ENCODE data around the gene HBG1.
"Not testable (repeated sequence)": the region's sequence is repeated elsewhere in the genome, so short reads cannot be mapped to it uniquely, and the experiment has no call there.

Gene HBG1

DNA sequence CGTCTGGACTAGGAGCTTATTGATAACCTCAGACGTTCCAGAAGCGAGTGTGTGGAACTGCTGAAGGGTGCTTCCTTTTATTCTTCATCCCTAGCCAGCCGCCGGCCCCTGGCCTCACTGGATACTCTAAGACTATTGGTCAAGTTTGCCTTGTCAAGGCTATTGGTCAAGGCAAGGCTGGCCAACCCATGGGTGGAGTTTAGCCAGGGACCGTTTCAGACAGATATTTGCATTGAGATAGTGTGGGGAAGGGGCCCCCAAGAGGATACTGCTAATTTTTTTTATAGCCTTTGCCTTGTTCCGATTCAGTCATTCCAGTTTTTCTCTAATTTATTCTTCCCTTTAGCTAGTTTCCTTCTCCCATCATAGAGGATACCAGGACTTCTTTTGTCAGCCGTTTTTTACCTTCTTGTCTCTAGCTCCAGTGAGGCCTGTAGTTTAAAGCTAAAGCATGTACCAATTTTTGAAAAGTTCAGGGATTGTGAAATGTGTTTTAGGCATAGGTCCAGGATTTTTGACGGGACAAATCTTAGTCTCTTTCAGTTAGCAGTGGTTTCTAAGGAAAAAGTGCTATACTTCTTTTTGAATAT lies at the start of gene HBG1:
Gene HBG1 (minus strand): TSS at position 51 of the 590 bp plus-strand sequence. CDS start 53 bp downstream, outside the sequence.
- not testable (repeated sequence) for DNase-seq (ENCODE audit: extremely low read depth in 1 of 2, low read depth in 1 of 2)

DNA sequence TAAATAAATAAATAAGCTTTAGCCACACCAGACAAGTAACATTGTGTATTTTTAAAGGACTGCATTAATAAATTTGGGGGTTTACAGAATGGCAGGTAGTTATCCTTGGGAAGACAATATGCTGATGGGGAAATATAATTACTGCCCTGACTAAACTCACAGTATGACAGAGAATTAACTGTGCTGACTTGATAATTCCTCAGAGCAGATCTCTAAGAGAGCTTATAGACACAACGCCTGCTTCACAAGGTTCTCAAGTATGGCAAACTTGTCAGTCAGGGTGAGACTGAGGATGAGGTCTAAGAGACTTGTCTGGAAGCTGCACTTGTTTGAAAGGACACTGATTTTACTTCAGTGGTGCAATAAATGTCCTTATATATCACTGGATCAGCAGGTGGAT lies 48.8 kb upstream of the HBG1 start:
- no peak for DNase-seq (ENCODE audit: extremely low read depth in 1 of 2, low read depth in 1 of 2)

DNA sequence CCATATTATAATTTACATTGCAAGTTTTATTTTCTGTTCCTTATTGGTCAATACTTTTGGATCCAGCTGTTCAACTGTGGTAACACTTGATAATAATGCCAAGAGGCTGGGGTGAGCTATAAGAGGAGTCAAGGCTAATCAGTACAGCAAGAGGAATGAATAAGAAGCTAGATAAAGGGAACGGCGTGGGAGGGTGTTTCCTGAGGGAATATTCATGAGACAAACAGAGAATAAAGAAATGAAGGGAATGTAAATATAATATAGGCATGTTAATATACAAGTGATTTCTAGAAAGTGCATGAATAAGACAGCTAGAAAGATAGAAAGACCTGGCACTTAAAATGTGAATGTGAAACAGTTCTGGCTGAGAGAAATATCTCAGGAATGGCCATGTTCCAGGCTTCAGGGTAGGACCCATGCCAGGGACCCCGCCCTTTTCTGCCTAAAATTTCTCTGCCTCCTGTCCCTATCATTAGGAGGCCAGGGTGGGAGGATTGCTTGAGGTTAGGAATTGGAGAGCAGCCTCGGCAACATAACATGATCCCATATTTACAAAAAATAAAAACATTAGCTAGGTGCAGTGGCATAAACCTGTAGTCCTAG lies 48.2 kb upstream of the HBG1 start:
- no peak for DNase-seq (ENCODE audit: extremely low read depth in 1 of 2, low read depth in 1 of 2)

DNA sequence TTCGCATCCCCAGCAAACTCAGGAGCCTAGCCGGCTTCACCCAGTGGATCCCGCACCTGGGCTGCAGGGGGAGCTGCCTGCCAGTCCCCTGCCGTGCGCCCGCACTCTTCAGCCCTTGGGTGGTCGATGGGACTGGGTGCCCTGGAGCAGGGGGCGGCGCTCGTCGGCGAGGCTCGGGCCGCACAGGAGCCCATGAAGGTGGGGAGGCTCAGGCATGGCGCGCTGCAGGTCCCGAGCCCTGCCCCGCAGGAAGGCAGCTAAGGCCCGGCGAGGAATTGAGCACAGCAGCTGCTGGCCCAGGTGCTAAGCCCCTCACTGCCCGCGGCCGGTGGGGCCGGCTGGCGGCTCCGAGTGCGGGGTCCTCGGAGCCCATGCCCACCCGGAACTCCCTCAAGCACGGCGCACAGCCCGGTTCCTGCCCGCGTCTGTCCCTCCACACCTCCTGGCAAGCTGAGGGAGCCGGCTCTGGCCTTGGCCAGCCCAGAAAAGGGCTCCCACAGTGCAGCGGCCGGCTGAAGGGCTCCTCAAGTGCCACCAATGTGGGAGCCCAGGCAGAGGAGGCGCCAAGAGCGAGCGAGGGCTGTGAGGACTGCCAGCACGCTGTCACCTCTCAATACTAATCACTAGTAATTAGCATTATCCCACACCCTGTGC lies 44.8 kb upstream of the HBG1 start:
- not testable (repeated sequence) for DNase-seq (ENCODE audit: extremely low read depth in 1 of 2, low read depth in 1 of 2)

GRCh38 chr11:5293028-5293427 lies 43.4 kb upstream of the HBG1 start:
- DNase-seq (ENCODE audit: extremely low read depth in 1 of 2, low read depth in 1 of 2) = no peak

- DNase-seq (ENCODE audit: extremely low read depth in 1 of 2, low read depth in 1 of 2) = no peak
Measured at GRCh38 chr11:5291207-5291838, 41.7 kb upstream of the HBG1 start.

DNA sequence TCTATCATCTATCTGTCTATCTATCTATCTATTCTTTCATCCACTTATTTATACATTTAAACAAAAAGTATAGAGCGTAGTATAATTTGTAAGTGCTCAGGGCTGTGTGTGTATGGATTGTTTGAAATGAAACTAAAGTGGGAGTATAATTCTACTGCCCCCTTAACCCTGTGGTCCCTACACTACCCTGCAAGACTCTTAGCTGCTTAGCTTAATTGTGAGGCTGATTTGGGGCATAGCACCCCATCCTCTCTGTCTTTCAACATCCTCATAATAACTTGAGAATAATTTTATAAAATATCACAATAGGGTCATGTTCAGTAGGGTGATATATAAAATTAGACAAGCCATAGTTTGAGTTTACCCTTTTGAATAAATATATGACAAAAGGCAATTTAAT lies 40.4 kb upstream of the HBG1 start:
- DNase-seq (ENCODE audit: extremely low read depth in 1 of 2, low read depth in 1 of 2) = no peak

DNA sequence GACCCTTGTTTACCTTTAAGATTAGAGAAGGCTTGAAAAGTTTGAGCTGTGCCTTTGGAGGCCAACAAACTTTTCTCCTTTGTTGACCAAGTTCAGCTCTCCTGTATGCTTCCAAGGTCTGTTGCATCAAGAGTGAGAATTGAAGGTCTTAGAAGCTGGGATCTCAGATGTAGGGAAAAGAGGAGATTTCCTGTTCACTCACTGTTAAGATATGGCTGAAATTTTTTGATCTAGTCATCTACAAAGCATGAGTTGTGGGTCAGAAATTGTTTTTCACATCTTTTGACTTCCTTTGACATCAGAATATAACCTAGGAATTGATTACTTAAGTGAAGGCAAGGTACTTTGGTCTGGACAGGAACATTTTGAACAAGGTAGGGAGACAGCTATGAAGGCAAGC lies 40.0 kb upstream of the HBG1 start:
- no peak for DNase-seq (ENCODE audit: extremely low read depth in 1 of 2, low read depth in 1 of 2)

DNA sequence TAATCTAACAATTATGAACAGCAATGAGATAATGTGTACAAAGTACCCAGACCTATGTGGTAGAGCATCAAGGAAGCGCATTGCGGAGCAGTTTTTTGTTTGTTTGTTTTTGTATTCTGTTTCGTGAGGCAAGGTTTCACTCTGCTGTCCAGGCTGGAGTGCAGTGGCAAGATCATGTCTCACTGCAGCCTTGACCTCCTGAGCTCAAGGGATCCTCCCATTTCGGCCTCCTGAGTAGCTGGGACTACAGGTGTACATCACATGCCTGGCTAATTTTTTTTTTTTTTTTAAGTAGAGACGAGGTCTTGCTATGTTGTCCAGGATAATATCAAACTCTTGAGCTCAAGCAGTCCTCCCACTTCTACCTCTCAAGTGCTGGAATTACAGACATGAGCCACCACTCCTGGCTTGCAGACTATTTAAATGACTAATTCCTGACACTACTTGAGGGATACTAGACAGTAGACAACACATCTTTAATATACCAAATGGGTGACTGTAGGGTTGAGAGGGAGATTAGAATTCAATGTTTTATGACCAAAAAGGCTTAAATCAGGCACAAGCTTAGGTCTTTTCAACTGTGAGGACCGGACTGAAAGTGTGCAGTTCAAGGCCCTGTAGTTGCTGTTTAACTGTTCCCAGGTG lies 39.4 kb upstream of the HBG1 start:
- DNase-seq (ENCODE audit: extremely low read depth in 1 of 2, low read depth in 1 of 2) = no peak

DNA sequence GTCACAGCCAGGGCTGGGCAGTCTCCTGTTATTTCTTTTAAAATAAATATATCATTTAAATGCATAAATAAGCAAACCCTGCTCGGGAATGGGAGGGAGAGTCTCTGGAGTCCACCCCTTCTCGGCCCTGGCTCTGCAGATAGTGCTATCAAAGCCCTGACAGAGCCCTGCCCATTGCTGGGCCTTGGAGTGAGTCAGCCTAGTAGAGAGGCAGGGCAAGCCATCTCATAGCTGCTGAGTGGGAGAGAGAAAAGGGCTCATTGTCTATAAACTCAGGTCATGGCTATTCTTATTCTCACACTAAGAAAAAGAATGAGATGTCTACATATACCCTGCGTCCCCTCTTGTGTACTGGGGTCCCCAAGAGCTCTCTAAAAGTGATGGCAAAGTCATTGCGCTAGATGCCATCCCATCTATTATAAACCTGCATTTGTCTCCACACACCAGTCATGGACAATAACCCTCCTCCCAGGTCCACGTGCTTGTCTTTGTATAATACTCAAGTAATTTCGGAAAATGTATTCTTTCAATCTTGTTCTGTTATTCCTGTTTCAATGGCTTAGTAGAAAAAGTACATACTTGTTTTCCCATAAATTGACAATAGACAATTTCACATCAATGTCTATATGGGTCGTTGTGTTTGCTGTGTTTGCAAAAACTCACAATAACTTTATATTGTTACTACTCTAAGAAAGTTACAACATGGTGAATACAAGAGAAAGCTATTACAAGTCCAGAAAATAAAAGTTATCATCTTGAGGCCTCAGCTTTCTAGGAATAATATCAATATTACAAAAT lies 38.6 kb upstream of the HBG1 start:
- DNase-seq (ENCODE audit: extremely low read depth in 1 of 2, low read depth in 1 of 2) = no peak

- DNase-seq (ENCODE audit: extremely low read depth in 1 of 2, low read depth in 1 of 2) = no peak
Measured at GRCh38 chr11:5286901-5287300, 37.2 kb upstream of the HBG1 start.

GRCh38 chr11:5286351-5286750 lies 36.7 kb upstream of the HBG1 start:
- DNase-seq (ENCODE audit: extremely low read depth in 1 of 2, low read depth in 1 of 2) = no peak

DNA sequence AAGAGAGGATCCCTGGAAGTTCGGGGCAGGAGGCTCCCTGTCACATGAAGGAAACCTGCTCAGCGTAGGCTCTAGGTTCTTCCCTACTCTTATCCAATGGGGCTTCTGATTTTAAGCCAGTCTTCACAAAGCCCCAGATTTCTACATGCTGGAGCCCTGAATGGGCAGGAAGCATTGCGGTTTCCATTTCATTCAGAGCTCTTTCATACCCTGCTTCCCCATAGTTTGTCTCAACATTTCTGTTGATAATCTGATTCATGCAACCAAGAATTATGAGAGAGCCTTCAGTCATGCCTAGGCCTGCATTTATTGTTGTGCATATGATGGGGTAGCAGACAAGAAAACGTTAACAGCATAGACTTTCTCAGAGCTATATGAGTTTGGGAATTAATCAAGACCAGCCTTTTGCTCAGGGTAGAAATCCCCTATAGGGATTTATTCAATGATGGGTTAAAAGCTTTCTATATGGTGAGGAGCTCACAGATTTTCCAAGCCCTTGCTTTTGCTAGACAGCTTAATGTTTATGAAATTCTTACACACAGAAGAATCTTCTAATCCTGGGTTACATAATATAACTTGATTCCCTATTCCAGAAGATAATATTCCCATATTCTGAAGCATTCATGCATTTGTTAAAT lies 36.2 kb upstream of the HBG1 start:
- no peak for DNase-seq (ENCODE audit: extremely low read depth in 1 of 2, low read depth in 1 of 2)

- DNase-seq (ENCODE audit: extremely low read depth in 1 of 2, low read depth in 1 of 2) = no peak
Measured at GRCh38 chr11:5284637-5285036, 35.0 kb upstream of the HBG1 start.

- DNase-seq (ENCODE audit: extremely low read depth in 1 of 2, low read depth in 1 of 2) = no peak
Measured at GRCh38 chr11:5283882-5284281, 34.2 kb upstream of the HBG1 start.

DNA sequence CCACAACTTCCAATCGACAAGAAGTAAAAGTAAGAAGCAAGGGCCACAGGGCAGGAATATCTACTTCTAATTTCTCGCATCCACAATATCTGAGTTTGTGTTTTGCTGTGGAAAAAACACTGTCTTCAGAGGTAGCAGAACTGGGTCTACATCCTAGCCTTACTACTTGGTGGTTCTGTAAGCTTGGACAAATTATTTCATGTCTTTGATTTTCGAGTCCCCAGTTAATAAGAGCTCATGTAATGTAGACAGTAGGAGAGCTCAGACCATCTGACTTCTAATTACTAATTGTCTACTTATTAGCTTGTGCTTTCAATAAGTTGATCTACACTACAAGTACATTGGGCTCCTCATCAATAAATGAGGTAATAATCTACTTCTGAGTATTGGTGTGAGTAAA lies 33.4 kb upstream of the HBG1 start:
- DNase-seq (ENCODE audit: extremely low read depth in 1 of 2, low read depth in 1 of 2) = no peak

- no peak for DNase-seq (ENCODE audit: extremely low read depth in 1 of 2, low read depth in 1 of 2)
Measured at GRCh38 chr11:5282628-5283027, 33.0 kb upstream of the HBG1 start.

- DNase-seq (ENCODE audit: extremely low read depth in 1 of 2, low read depth in 1 of 2) = no peak
Measured at GRCh38 chr11:5281596-5281995, 31.9 kb upstream of the HBG1 start.

GRCh38 chr11:5280582-5281102 lies 31.0 kb upstream of the HBG1 start:
- DNase-seq (ENCODE audit: extremely low read depth in 1 of 2, low read depth in 1 of 2) = peak in 1 of 2 donors; percentile 15

GRCh38 chr11:5279471-5280090 lies 29.9 kb upstream of the HBG1 start:
- no peak for DNase-seq (ENCODE audit: extremely low read depth in 1 of 2, low read depth in 1 of 2)

Measured in stimulated activated CD8-positive, alpha-beta memory T cell treated with anti-CD3 and anti-CD28 coated beads, Interleukin-7, amount 100 ng/mL, for 48 hours (primary cell).